Lung (tissue), 12 donors: ENCODE results near the gene KCND2. TPM values are rescaled to one million over a fixed set of nuclear protein-coding genes. Genes with fewer than 3 reads are reported as not detected.

Experiments used
- ATAC-seq: fragments of 200-7000 bp; cut with Tn5 transposase; one replicate; pipeline ENCODE4 v1.9.1; 2020; ENCODE audit warnings: moderate number of reproducible peaks; ENCODE audit not compliant: insufficient read depth, low FRiP score
- DNase-seq, 3 donors: peaks; one replicate each; pipeline ENCODE4 v3.0.0-alpha.2; 2013 to 2017
- H3K27ac ChIP-seq, 2 donors: one replicate each; pipeline ENCODE4 v1.5.1; 2013; ENCODE audit warnings: mild to moderate bottlenecking in 2 of 2, moderate library complexity in 2 of 2, control low read depth in 1 of 2, inconsistent platforms in 1 of 2, low read depth in 1 of 2, low read length in 1 of 2
- H3K27me3 ChIP-seq, 3 donors: one replicate each; pipeline ENCODE4 v1.5.1; 2013; ENCODE audit warnings: low read length in 2 of 3; ENCODE audit not compliant: control insufficient read depth in 3 of 3, insufficient read depth in 3 of 3
- H3K36me3 ChIP-seq, 4 donors: one replicate each; pipeline ENCODE4 v1.5.1; 2013; ENCODE audit warnings: low read length in 4 of 4, mild to moderate bottlenecking in 1 of 4, moderate library complexity in 1 of 4; ENCODE audit not compliant: control insufficient read depth in 4 of 4, insufficient read depth in 4 of 4
- H3K4me1 ChIP-seq, 5 donors: one replicate each; pipeline ENCODE4 v1.5.1; 2013; ENCODE audit warnings: low read length in 5 of 5, mild to moderate bottlenecking in 2 of 5, moderate library complexity in 1 of 5; ENCODE audit not compliant: control insufficient read depth in 5 of 5, insufficient read depth in 5 of 5
- H3K4me3 ChIP-seq: one replicate; pipeline ENCODE4 v1.5.1; 2013; ENCODE audit warnings: mild to moderate bottlenecking, control low read depth, moderate library complexity
- H3K9ac ChIP-seq, 2 donors: one replicate each; pipeline ENCODE4 v1.5.1; 2013; ENCODE audit warnings: low read length in 2 of 2, control low read depth in 1 of 2; ENCODE audit not compliant: insufficient read depth in 1 of 2
- H3K9me3 ChIP-seq, 4 donors: one replicate each; pipeline ENCODE4 v1.5.1; 2013; ENCODE audit warnings: low read length in 3 of 4, mild to moderate bottlenecking in 1 of 4, moderate library complexity in 1 of 4; ENCODE audit not compliant: control insufficient read depth in 4 of 4, insufficient read depth in 3 of 4
- CTCF ChIP-seq: IDR thresholded peaks from 2 replicates; pipeline ENCODE4 v1.5.1; 2012; ENCODE audit warnings: mild to moderate bottlenecking; ENCODE audit errors: control extremely low read depth, extremely low read depth
- WGBS, 2 donors: extraction: QIAGEN DNeasy Blood & Tissue Kit; methylation state at CpG; one replicate each; pipeline ENCODE4 v1.1.7; 2013; 5-methylcytosine and 5-hydroxymethylcytosine counted together
- polyA plus RNA-seq, 2 donors: library from polyadenylated mRNA; stranded (reverse); fragments of 200-250 nt; gene quantifications; one replicate each; pipeline ENCODE4 v1.2.1, GENCODE V29; 2013
- total RNA-seq, 2 donors: library from RNA; depleted of rRNA in 1 of 2; stranded (reverse); fragments of >200 nt in 1 of 2; gene quantifications; one replicate each; pipeline ENCODE4 v1.2.1, GENCODE V29; 2014 to 2021
- donor health status: control.
- donor health status: control.
- donor health status: Bipolar disorder and iron deficiency.
- donor health status: healthy.
- donor health status: DM: yes; HTN: yes; CAD: no.

KCND2 gene
- total and polyA plus RNA-seq, 4 donors = 0.03 to 1.1 (median 0.10) TPM

- 77 to 83% methylated on average over 6 of the region's 6 CpGs for WGBS, 2 donors
- no peak overlapping the region for H3K27ac ChIP-seq
- DNase-seq (no peak), ATAC-seq (no peak)
- TF ChIP-seq CTCF = no peak
- H3K27me3 ChIP-seq = no peaks in the 10 kb centered on the region
- no peaks in the 10 kb centered on the region for H3K4me1 ChIP-seq
- H3K9me3 ChIP-seq = no peaks in the 10 kb centered on the region
- H3K36me3 ChIP-seq = no peaks in the 10 kb centered on the region
- H3K9ac ChIP-seq = no peak overlapping the region
- no peak overlapping the region for H3K4me3 ChIP-seq
Observed at GRCh38 chr7:120783273-120783672, 510.3 kb downstream of the KCND2 start.

GRCh38 chr7:120783721-120784120 lies 510.7 kb downstream of the KCND2 start:
- DNase-seq = no peak
- 80 to 85% methylated on average over 5 of the region's 5 CpGs for WGBS, 2 donors
- TF ChIP-seq CTCF = no peak
- Histone ChIP-seq H3K36me3 (no peaks in the 10 kb centered on the region), H3K27ac (no peak overlapping the region), H3K27me3 (no peaks in the 10 kb centered on the region), H3K4me1 (no peaks in the 10 kb centered on the region), H3K9me3 (no peaks in the 10 kb centered on the region), H3K4me3 (no peak overlapping the region), H3K9ac (no peak overlapping the region)
- ATAC-seq = no peak

- no peak for TF ChIP-seq CTCF
Observed at GRCh38 chr7:120785095-120785494, 512.1 kb downstream of the KCND2 start.

More at GRCh38 chr7:120785095-120785494, 512.1 kb downstream of the KCND2 start:
- no peak overlapping the region for H3K27ac ChIP-seq
- peaks cover 0 to 8% (median 0%) of the 10 kb centered on the region in 4 donors for H3K36me3 ChIP-seq
- ATAC-seq (no peak), DNase-seq (no peak)
- H3K4me3 ChIP-seq = no peak overlapping the region
- no peaks in the 10 kb centered on the region for H3K4me1 ChIP-seq
- H3K9me3 ChIP-seq = no peaks in the 10 kb centered on the region
- no peak overlapping the region for H3K9ac ChIP-seq
- WGBS, 2 donors = 69 to 70% methylated on average over 1 of the region's 1 CpG
- no peaks in the 10 kb centered on the region for H3K27me3 ChIP-seq
